ENCODE measurements around the gene SRSF9.
"Not testable (repeated sequence)": the region's sequence is repeated elsewhere in the genome, so short reads cannot be mapped to it uniquely, and the experiment has no call there.

Gene SRSF9

GRCh38 chr12:120447992-120448391, 21.6 kb downstream of the SRSF9 start:
- DNase-seq: no peak

GRCh38 chr12:120446844-120447178, 22.7 kb downstream of the SRSF9 start:
- not testable (repeated sequence) for DNase-seq

GRCh38 chr12:120445911-120446843, 23.4 kb downstream of the SRSF9 start, which contains the start of the genes GATC and TRIAP1:
Gene GATC, plus strand, starts transcription at chr12:120446444. Its CDS starts 37 bp downstream, at chr12:120446481.
Gene TRIAP1, minus strand, starts transcription at chr12:120446384. Its CDS starts 12 bp downstream, at chr12:120446372.
- peak; percentile 43 to 90 (median 80) for DNase-seq

- DNase-seq: no peak
These were observed 24.9 kb downstream of the SRSF9 start for GRCh38 chr12:120444676-120445075.

GRCh38 chr12:120439646-120440247, 29.8 kb downstream of the SRSF9 start:
- peak in 6 of 14 donors; percentile 1 to 27 (median 12) for DNase-seq

GRCh38 chr12:120438495-120439198, 30.9 kb downstream of the SRSF9 start:
- no peak for DNase-seq

- DNase-seq: peak; percentile 59 to 98 (median 86)
These were observed 31.6 kb downstream of the SRSF9 start, which contains the start of gene COX6A1 for GRCh38 chr12:120437735-120438494. Gene COX6A1, plus strand, starts transcription at chr12:120438113. Its CDS starts 14 bp downstream, at chr12:120438127.

GRCh38 chr12:120432772-120433525, 36.6 kb downstream of the SRSF9 start:
- no peak for DNase-seq

- no peak for DNase-seq
These were observed 40.2 kb downstream of the SRSF9 start for GRCh38 chr12:120429368-120429767.

- DNase-seq: no peak
These were observed 40.8 kb downstream of the SRSF9 start for GRCh38 chr12:120428597-120429229.

GRCh38 chr12:120425797-120426196, 43.8 kb downstream of the SRSF9 start:
- no peak for DNase-seq

- no peak for DNase-seq
These were observed 46.6 kb downstream of the SRSF9 start for GRCh38 chr12:120422892-120423456.

GRCh38 chr12:120421701-120422100, 47.8 kb downstream of the SRSF9 start:
- no peak for DNase-seq

GRCh38 chr12:120417917-120418580, 51.5 kb downstream of the SRSF9 start:
- no peak for DNase-seq

GRCh38 chr12:120416490-120417216, 52.9 kb downstream of the SRSF9 start:
- DNase-seq: no peak

- peak in 8 of 14 donors; percentile 3 to 56 (median 24) for DNase-seq
These were observed 55.5 kb downstream of the SRSF9 start for GRCh38 chr12:120413901-120414695.

GRCh38 chr12:120412421-120412820, 57.1 kb downstream of the SRSF9 start:
- no peak for DNase-seq
